Esophagus muscularis mucosa (tissue), 4 donors: ENCODE data around the gene NUP98.

Experiments used
- EP300 ChIP-seq: sonication (generic); formaldehyde crosslinking; IDR thresholded peaks from one replicate; pipeline ENCODE4 v1.6.1; 2017; ENCODE audit warnings: antibody characterized with exemption
- POLR2A ChIP-seq: fragments of 450-650 bp; IDR thresholded peaks from one replicate; pipeline ENCODE4 v1.6.1; 2017; ENCODE audit warnings: antibody characterized with exemption, moderate library complexity, mild to moderate bottlenecking, low read depth
- TF ChIP-seq, protein P1 (sequence below), 3 experiments: fragments of 200-600 bp in 2 of 3; fragments of 450-650 bp in 1 of 3; sonication (generic) in 2 of 3; IDR thresholded peaks; one replicate each; pipeline ENCODE4 v1.5.1; 2017 to 2019; ENCODE audit warnings: antibody characterized with exemption in 3 of 3, mild to moderate bottlenecking in 2 of 3, moderate library complexity in 1 of 3

DNA sequence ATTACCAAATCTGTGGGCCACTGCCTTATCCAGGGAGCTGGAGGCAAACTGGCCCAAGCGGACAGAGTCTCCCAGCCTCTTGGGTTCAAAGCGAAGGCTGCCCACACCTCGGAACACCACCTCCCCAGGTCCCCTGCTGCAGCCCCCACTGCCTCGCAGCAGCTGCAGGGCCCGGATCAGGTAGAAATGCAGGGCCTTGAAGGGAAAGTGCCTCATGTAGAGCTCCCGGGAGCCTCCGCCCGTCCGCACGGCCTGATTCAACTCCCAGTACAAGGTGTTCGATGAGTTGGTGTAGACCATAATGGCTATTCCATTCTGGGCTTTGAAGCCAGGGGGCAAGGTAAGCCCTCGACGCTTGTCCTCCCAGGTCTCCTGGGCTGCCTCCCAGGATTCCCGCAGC lies 157.5 kb downstream of the NUP98 start:
- TF ChIP-seq, protein P1, sequence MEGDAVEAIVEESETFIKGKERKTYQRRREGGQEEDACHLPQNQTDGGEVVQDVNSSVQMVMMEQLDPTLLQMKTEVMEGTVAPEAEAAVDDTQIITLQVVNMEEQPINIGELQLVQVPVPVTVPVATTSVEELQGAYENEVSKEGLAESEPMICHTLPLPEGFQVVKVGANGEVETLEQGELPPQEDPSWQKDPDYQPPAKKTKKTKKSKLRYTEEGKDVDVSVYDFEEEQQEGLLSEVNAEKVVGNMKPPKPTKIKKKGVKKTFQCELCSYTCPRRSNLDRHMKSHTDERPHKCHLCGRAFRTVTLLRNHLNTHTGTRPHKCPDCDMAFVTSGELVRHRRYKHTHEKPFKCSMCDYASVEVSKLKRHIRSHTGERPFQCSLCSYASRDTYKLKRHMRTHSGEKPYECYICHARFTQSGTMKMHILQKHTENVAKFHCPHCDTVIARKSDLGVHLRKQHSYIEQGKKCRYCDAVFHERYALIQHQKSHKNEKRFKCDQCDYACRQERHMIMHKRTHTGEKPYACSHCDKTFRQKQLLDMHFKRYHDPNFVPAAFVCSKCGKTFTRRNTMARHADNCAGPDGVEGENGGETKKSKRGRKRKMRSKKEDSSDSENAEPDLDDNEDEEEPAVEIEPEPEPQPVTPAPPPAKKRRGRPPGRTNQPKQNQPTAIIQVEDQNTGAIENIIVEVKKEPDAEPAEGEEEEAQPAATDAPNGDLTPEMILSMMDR (IDR thresholded peaks at IDR 0.05) = no peak
- TF ChIP-seq EP300 (no peak), POLR2A (no peak)
